Activated CD8-positive, alpha-beta T cell treated with anti-CD3 and anti-CD28 coated beads for 36 hours (primary cell): ENCODE results near the gene OR51Q1. TPM values are rescaled to one million over a fixed set of nuclear protein-coding genes. Genes with fewer than 3 reads are reported as not detected.

Source experiments
- ATAC-seq: fragments of 200-7000 bp; cut with Tn5 transposase; one replicate; pipeline ENCODE4 v1.10.0; 2021; ENCODE audit warnings: mild to moderate bottlenecking, moderate library complexity
- CTCF ChIA-PET: fragments of 350-600 bp; sonication (Branson Sonifier 250); formaldehyde crosslinking; loops from one replicate; lab custom pipeline; 2021; ENCODE audit warnings: antibody characterized with exemption; lab: Charles Lee
- POLR2A ChIA-PET: fragments of 350-600 bp; sonication (Branson Sonifier 250); formaldehyde crosslinking; loops from one replicate; lab custom pipeline; 2021; ENCODE audit warnings: antibody characterized with exemption; lab: Charles Lee
- DNase-seq: peaks from one replicate; pipeline ENCODE4 v3.0.0-alpha.2; 2020
- H3K27ac Mint-ChIP-seq: one replicate; pipeline ENCODE4 v1.8.0; 2021; ENCODE audit warnings: mild to moderate bottlenecking, mixed read lengths
- H3K27me3 Mint-ChIP-seq: one replicate; pipeline ENCODE4 v1.8.0; 2021; ENCODE audit warnings: mixed read lengths
- H3K36me3 Mint-ChIP-seq: one replicate; pipeline ENCODE4 v1.8.0; 2021; ENCODE audit warnings: low read depth, mixed read lengths
- H3K4me1 Mint-ChIP-seq: one replicate; pipeline ENCODE4 v1.8.0; 2021; ENCODE audit warnings: low read depth, mixed read lengths
- H3K4me3 Mint-ChIP-seq: one replicate; pipeline ENCODE4 v1.8.0; 2021; ENCODE audit warnings: mild to moderate bottlenecking, moderate library complexity, mixed read lengths
- H3K9me3 Mint-ChIP-seq: one replicate; pipeline ENCODE4 v1.8.0; 2021; ENCODE audit warnings: mixed read lengths
- intact Hi-C: fragments of 100-400 bp; cut with micrococcal nuclease; formaldehyde crosslinking; loops from one replicate; pipeline ENCODE4 v1.10.0; 2022
- total RNA-seq, 2 experiments: library from RNA; stranded (reverse); gene quantifications; one replicate each; pipeline ENCODE4 v1.2.3, GENCODE V29; 2021
- TF ChIP-seq, protein P1 (sequence below): fragments of 200-600 bp; IDR thresholded peaks from one replicate; pipeline ENCODE4 v1.8.0; 2022; ENCODE audit warnings: antibody characterized with exemption, mild to moderate bottlenecking

OR51Q1 gene
- total RNA-seq, 2 experiments from 2014 or later = not detected

DNA sequence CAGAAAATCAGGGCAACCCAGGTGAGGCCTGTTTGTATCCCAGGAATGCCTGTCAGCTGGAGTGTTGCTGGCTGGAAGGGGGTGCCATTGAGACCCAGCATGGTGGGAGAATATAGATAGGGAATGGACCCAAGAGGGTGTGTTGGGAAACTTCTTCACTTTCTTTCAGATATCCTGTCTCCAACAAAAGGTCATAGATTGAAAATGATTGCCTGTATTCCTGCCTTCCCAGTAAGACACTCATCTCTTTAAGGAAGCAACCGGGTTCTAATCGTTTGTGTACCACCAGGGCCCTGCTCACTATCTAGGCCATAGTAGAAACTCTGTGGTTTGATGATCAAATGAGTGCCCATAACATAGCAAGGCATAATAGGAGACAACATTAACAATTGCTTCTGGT lies 19.5 kb downstream of the OR51Q1 start, which contains the start of gene OR51I1:
Gene OR51I1 (minus strand): TSS at position 101 of the 400 bp plus-strand sequence. CDS start 0 bp downstream, at position 101.
- H3K27ac Mint-ChIP-seq = no peak within 1 kb of the TSS
- ChIA-PET CTCF (no interaction called here), POLR2A (no interaction called here)
- TF ChIP-seq, protein P1, sequence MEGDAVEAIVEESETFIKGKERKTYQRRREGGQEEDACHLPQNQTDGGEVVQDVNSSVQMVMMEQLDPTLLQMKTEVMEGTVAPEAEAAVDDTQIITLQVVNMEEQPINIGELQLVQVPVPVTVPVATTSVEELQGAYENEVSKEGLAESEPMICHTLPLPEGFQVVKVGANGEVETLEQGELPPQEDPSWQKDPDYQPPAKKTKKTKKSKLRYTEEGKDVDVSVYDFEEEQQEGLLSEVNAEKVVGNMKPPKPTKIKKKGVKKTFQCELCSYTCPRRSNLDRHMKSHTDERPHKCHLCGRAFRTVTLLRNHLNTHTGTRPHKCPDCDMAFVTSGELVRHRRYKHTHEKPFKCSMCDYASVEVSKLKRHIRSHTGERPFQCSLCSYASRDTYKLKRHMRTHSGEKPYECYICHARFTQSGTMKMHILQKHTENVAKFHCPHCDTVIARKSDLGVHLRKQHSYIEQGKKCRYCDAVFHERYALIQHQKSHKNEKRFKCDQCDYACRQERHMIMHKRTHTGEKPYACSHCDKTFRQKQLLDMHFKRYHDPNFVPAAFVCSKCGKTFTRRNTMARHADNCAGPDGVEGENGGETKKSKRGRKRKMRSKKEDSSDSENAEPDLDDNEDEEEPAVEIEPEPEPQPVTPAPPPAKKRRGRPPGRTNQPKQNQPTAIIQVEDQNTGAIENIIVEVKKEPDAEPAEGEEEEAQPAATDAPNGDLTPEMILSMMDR = no peak
- no peak for DNase-seq
- no peaks in the 10 kb centered on the region for H3K36me3 Mint-ChIP-seq
- H3K4me1 Mint-ChIP-seq = no peaks in the 10 kb centered on the region
- no peaks in the 10 kb centered on the region for H3K9me3 Mint-ChIP-seq
- no peak for ATAC-seq
- intact Hi-C loops = no loop called here
- H3K4me3 Mint-ChIP-seq = no peak within 1 kb of the TSS
- H3K27me3 Mint-ChIP-seq = peaks cover 1% of the 10 kb centered on the region

DNA sequence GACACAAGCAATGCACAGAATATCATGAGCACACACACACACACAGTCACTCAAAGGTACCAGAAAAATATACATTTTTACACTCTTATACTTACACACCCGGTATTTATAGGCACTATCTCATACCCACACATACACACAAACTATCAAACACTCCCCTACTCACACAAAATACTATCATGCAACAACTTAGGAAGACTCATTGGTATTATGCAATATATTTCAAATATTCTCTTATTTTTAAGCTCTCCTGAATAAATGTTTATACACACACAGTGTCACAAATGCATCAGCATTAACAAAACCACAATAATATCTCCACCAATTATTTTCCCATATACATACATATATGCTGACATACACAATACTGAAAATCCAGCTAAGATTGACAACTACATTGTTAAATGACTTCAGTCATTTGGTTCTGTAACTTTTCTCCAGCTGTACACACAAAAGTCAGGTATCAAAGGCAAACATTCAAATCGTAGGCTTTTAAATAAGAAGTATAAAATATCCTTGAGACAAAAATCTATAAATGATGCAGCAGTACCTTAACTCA lies 22.0 kb downstream of the OR51Q1 start:
- TF ChIP-seq, protein P1 = no peak
- POLR2A ChIA-PET = no interaction called here
- CTCF ChIA-PET = no interaction called here
- DNase-seq = no peak
- H3K9me3 Mint-ChIP-seq = no peaks in the 10 kb centered on the region
- no peak overlapping the region for H3K4me3 Mint-ChIP-seq
- no peak overlapping the region for H3K27ac Mint-ChIP-seq
- H3K27me3 Mint-ChIP-seq = peaks cover 1% of the 10 kb centered on the region
- intact Hi-C loops = no loop called here
- H3K36me3 Mint-ChIP-seq = no peaks in the 10 kb centered on the region
- H3K4me1 Mint-ChIP-seq = no peaks in the 10 kb centered on the region
- ATAC-seq = no peak

DNA sequence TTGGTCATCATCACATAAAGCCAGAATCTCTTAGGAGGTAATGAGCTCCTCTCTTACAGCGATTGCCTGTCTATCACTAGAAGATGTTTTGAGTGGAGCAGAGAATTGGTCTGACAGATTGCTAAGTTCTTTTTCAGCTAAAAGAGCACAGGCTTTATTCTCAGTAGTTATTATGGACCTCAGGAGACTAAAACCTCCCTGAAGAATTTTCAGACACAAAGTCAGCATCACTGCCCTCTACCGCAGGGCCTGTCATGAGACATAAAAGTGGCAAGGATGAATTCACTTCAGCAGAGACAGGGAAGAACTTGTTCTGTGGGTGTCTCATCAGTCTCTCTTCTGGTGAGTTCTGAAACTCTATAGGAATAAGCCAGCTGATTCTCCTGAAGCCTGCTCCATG lies 27.1 kb downstream of the OR51Q1 start, which contains the start of gene OR51I2:
Gene OR51I2 (plus strand): TSS at position 301 of the 400 bp plus-strand sequence. CDS start 4,166 bp downstream, outside the sequence.
- Mint-ChIP-seq H3K9me3 (no peaks in the 10 kb centered on the region), H3K36me3 (no peaks in the 10 kb centered on the region), H3K4me1 (no peaks in the 10 kb centered on the region), H3K27me3 (peaks cover 5% of the 10 kb centered on the region), H3K4me3 (no peak within 1 kb of the TSS), H3K27ac (no peak within 1 kb of the TSS)
- TF ChIP-seq, protein P1 = no peak
- ChIA-PET POLR2A (no interaction called here), CTCF (interaction anchor here (1.9 kb wide), 1 partner anchor 27 kb away, joined by 5 read pairs; no protein-coding TSS in a partner anchor)
- ATAC-seq (no peak), DNase-seq (no peak)
- intact Hi-C loops = no loop called here

DNA sequence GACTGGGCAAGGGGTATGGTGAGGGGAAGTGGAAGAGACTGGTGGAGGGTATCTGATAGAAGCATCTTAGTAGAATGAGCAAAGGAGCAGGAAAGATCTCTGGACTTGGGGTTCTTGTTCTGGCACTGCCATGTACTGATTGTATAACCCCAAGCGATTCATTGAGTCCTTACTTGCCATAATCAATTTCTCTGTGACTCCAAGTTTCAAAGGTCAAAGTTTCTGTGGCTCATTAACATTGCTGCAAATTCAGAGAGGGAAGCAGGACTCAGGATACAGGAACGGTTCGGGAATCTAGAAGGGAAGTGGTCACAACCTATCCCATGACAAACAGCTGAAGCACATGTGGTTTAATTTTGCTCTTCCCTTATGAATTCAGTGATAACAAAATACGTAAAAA lies 27.5 kb downstream of the OR51Q1 start:
- H3K27me3 Mint-ChIP-seq = peaks cover 5% of the 10 kb centered on the region
- POLR2A ChIA-PET = no interaction called here

More for the DNA sequence above, 27.5 kb downstream of the OR51Q1 start:
- H3K27ac Mint-ChIP-seq = no peak overlapping the region
- no peak for ATAC-seq
- no peak overlapping the region for H3K4me3 Mint-ChIP-seq
- H3K36me3 Mint-ChIP-seq = no peaks in the 10 kb centered on the region
- TF ChIP-seq, protein P1 = no peak
- no peak for DNase-seq
- CTCF ChIA-PET = interaction anchor here (1.9 kb wide), 1 partner anchor 26 kb away, joined by 5 read pairs; no protein-coding TSS in a partner anchor
- intact Hi-C loops = no loop called here
- no peaks in the 10 kb centered on the region for H3K9me3 Mint-ChIP-seq
- no peaks in the 10 kb centered on the region for H3K4me1 Mint-ChIP-seq
